Measurements from ENCODE around the gene MAP2K2. TPM values are rescaled to one million over a fixed set of nuclear protein-coding genes. Genes with fewer than 3 reads are reported as not detected.
A peak's percentile ranks its signal among the peaks of the same experiment; 100 is the strongest.

Gene MAP2K2
- total RNA-seq, 4 donors from 2014 or later = 136 to 199 (median 195) TPM

GRCh38 chr19:4099041-4099764, 24.7 kb downstream of the MAP2K2 start:
- 93% methylated on average over 14 of the region's 38 CpGs; no CpG with 5 or more reads in 1 of the 2 donors for WGBS, 2 donors (ENCODE audit: low coverage in 1 of 2)
- Histone ChIP-seq H3K4me3 (no peak overlapping the region), H3K9me3 (no peaks in the 10 kb centered on the region), H3K27ac (no peak overlapping the region), H3K4me1 (peaks cover 8 to 20% (median 20%) of the 10 kb centered on the region in 4 donors), H3K36me3 (peaks cover 0 to 29% (median 8%) of the 10 kb centered on the region in 4 donors), H3K27me3 (no peaks in the 10 kb centered on the region)
- no peak for DNase-seq
- in situ Hi-C loops (cut with MboI; ENCODE audit: low pct_ligation_motif_present in 1 of 4, low pct_unique_long_range_greater_than_20kb in 1 of 4, low sequenced_read_pairs in 3 of 4) (no loop called here), intact Hi-C loops (cut with DNase I; ENCODE audit: low total_unique reads) (no loop called here)
- TF ChIP-seq POLR2A (IDR thresholded peaks at IDR 0.05) (no peak), CTCF (IDR thresholded peaks at IDR 0.05) (no peak), POLR2AphosphoS5 (IDR thresholded peaks at IDR 0.05) (no peak), EP300 (IDR thresholded peaks at IDR 0.05; ENCODE audit: low read depth) (no peak)

GRCh38 chr19:4098493-4098892, 25.4 kb downstream of the MAP2K2 start:
- no peaks in the 10 kb centered on the region for H3K9me3 ChIP-seq
- no peak overlapping the region for H3K4me3 ChIP-seq
- peaks cover 0 to 29% (median 8%) of the 10 kb centered on the region in 4 donors for H3K36me3 ChIP-seq
- no peak for DNase-seq
- no peak for TF ChIP-seq EP300 (IDR thresholded peaks at IDR 0.05; ENCODE audit: low read depth)
- no peak for TF ChIP-seq CTCF (IDR thresholded peaks at IDR 0.05)
- TF ChIP-seq POLR2AphosphoS5 (IDR thresholded peaks at IDR 0.05) = no peak
- TF ChIP-seq POLR2A (IDR thresholded peaks at IDR 0.05) = no peak
- WGBS, 2 donors (ENCODE audit: low coverage in 1 of 2) = 90% methylated on average over 18 of the region's 18 CpGs; no CpG with 5 or more reads in 1 of the 2 donors
- no peak overlapping the region for H3K27ac ChIP-seq
- in situ Hi-C loops (cut with MboI; ENCODE audit: low pct_ligation_motif_present in 1 of 4, low pct_unique_long_range_greater_than_20kb in 1 of 4, low sequenced_read_pairs in 3 of 4) = no loop called here
- H3K27me3 ChIP-seq = no peaks in the 10 kb centered on the region
- intact Hi-C loops (cut with DNase I; ENCODE audit: low total_unique reads) = no loop called here
- peaks cover 8 to 20% (median 20%) of the 10 kb centered on the region in 4 donors for H3K4me1 ChIP-seq

- Histone ChIP-seq H3K27ac (peak overlapping the region; percentile 85 to 89 (median 87)), H3K36me3 (peaks cover 0 to 28% (median 8%) of the 10 kb centered on the region in 4 donors), H3K4me3 (no peak overlapping the region), H3K27me3 (no peaks in the 10 kb centered on the region), H3K4me1 (peaks cover 8 to 20% (median 20%) of the 10 kb centered on the region in 4 donors), H3K9me3 (no peaks in the 10 kb centered on the region)
- intact Hi-C loops (cut with DNase I; ENCODE audit: low total_unique reads) (no loop called here), in situ Hi-C loops (cut with MboI; ENCODE audit: low pct_ligation_motif_present in 1 of 4, low pct_unique_long_range_greater_than_20kb in 1 of 4, low sequenced_read_pairs in 3 of 4) (no loop called here)
- 82% methylated on average over 9 of the region's 11 CpGs; no CpG with 5 or more reads in 1 of the 2 donors for WGBS, 2 donors (ENCODE audit: low coverage in 1 of 2)
- no peak for DNase-seq
- TF ChIP-seq POLR2A (IDR thresholded peaks at IDR 0.05) = no peak
- TF ChIP-seq CTCF (IDR thresholded peaks at IDR 0.05) = no peak
- no peak for TF ChIP-seq POLR2AphosphoS5 (IDR thresholded peaks at IDR 0.05)
- TF ChIP-seq EP300 (IDR thresholded peaks at IDR 0.05; ENCODE audit: low read depth) = no peak
Measured at GRCh38 chr19:4097501-4097900, 26.4 kb downstream of the MAP2K2 start.

- no peak overlapping the region for H3K4me3 ChIP-seq
- H3K36me3 ChIP-seq = peaks cover 0 to 15% (median 4%) of the 10 kb centered on the region in 4 donors
- H3K27ac ChIP-seq = peak overlapping the region; percentile 85 to 89 (median 87)
- in situ Hi-C loops (cut with MboI; ENCODE audit: low pct_ligation_motif_present in 1 of 4, low pct_unique_long_range_greater_than_20kb in 1 of 4, low sequenced_read_pairs in 3 of 4) (no loop called here), intact Hi-C loops (cut with DNase I; ENCODE audit: low total_unique reads) (no loop called here)
- H3K9me3 ChIP-seq = no peaks in the 10 kb centered on the region
- 77 to 100% methylated on average over 1 to 31 of the region's 31 CpGs for WGBS, 2 donors (ENCODE audit: low coverage in 1 of 2)
- TF ChIP-seq CTCF (IDR thresholded peaks at IDR 0.05) = no peak
- peak in 2 of 3 donors; percentile 58 to 65 for TF ChIP-seq POLR2AphosphoS5 (IDR thresholded peaks at IDR 0.05)
- TF ChIP-seq POLR2A (IDR thresholded peaks at IDR 0.05) = peak; percentile 49
- peak; percentile 48 for TF ChIP-seq EP300 (IDR thresholded peaks at IDR 0.05; ENCODE audit: low read depth)
- no peaks in the 10 kb centered on the region for H3K27me3 ChIP-seq
- H3K4me1 ChIP-seq = peaks cover 8 to 20% (median 20%) of the 10 kb centered on the region in 4 donors
- DNase-seq = peak; percentile 91
Measured at GRCh38 chr19:4096049-4096892, 27.7 kb downstream of the MAP2K2 start.
